Esophagus squamous epithelium (tissue), 5 donors: Measurements from ENCODE around the gene CABLES1. TPM values are rescaled to one million over a fixed set of nuclear protein-coding genes. Genes with fewer than 3 reads are reported as not detected.

Source experiments
- DNase-seq: peaks from one replicate; lab custom pipeline; 2025; lab: John Stamatoyannopoulos, UW
- H3K27ac ChIP-seq, 4 donors: fragments of 200-600 bp; sonication (generic); one replicate each; pipeline ENCODE4 v1.5.1; 2016 to 2019; ENCODE audit warnings: mild to moderate bottlenecking in 1 of 4
- H3K27me3 ChIP-seq, 4 donors: fragments of 200-600 bp; sonication (generic); 1 replicate in 3 of 4; 2 replicates in 1 of 4; pipeline versions ENCODE4 v1.5.1 to v1.6.0; 2017 to 2021; ENCODE audit warnings: antibody characterized with exemption in 1 of 4
- H3K36me3 ChIP-seq, 3 donors: fragments of 200-600 bp; sonication (generic); one replicate each; pipeline ENCODE4 v1.5.1; 2016 to 2019
- H3K4me1 ChIP-seq, 3 donors: fragments of 200-600 bp; sonication (generic); one replicate each; pipeline ENCODE4 v1.5.1; 2017 to 2019
- H3K4me3 ChIP-seq, 4 donors: fragments of 200-600 bp; sonication (generic); 1 replicate in 3 of 4; 2 replicates in 1 of 4; pipeline ENCODE4 v1.5.1; 2016 to 2019; ENCODE audit warnings: mild to moderate bottlenecking in 2 of 4, moderate library complexity in 1 of 4
- H3K9me3 ChIP-seq, 3 donors: fragments of 200-600 bp; sonication (generic); one replicate each; pipeline ENCODE4 v1.5.1; 2016 to 2019
- POLR2A ChIP-seq, 4 donors: fragments of 450-650 bp; IDR thresholded peaks; one replicate each; pipeline ENCODE4 v1.6.1; 2017; ENCODE audit warnings: antibody characterized with exemption in 4 of 4, mild to moderate bottlenecking in 4 of 4, moderate library complexity in 3 of 4
- WGBS, 2 donors: methylation state at CpG; one replicate each; pipeline ENCODE4 v1.1.5; 2018; 5-methylcytosine and 5-hydroxymethylcytosine counted together
- intact Hi-C: fragments of 100-400 bp; cut with DNase I; formaldehyde crosslinking; loops from one replicate; pipeline ENCODE4 v1.15.0; 2022
- total RNA-seq, 4 donors: library from RNA; depleted of rRNA; stranded (reverse); fragments of >200 nt; gene quantifications; one replicate each; pipeline ENCODE4 v1.1.0, GENCODE V29; 2016
- TF ChIP-seq, protein P1 (sequence below), 6 experiments: fragments of 450-650 bp in 4 of 6; fragments of 200-600 bp in 2 of 6; sonication (generic) in 2 of 6; IDR thresholded peaks; one replicate each; pipeline ENCODE4 v1.5.1; 2016 to 2019; ENCODE audit warnings: antibody characterized with exemption in 6 of 6, mild to moderate bottlenecking in 4 of 6, moderate library complexity in 4 of 6
- donor health status: DM: yes; HTN: yes; CAD: no.

Gene CABLES1
- total RNA-seq, 4 donors from 2014 or later = 4.4 to 9.9 (median 8.5) TPM

DNA sequence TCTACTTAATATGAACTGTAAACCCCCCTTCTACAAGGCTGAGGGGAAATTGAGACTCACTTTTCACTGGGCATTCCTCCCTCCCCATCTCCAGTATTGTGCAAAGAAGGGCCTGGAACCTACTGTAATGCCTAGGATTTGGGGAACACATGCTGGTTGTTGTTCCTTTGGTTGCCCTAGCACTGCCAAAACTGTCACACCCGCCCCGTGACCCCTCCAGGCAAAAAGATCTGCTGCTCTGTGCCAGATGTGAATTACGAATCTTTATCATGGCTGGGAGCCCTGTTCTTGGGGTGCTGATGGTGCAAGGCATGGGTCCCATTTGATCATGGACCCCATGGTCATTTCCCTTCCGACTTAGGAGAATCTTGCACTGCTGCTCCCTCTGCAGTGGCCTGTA lies 95.4 kb downstream of the CABLES1 start:
- TF ChIP-seq, protein P1, sequence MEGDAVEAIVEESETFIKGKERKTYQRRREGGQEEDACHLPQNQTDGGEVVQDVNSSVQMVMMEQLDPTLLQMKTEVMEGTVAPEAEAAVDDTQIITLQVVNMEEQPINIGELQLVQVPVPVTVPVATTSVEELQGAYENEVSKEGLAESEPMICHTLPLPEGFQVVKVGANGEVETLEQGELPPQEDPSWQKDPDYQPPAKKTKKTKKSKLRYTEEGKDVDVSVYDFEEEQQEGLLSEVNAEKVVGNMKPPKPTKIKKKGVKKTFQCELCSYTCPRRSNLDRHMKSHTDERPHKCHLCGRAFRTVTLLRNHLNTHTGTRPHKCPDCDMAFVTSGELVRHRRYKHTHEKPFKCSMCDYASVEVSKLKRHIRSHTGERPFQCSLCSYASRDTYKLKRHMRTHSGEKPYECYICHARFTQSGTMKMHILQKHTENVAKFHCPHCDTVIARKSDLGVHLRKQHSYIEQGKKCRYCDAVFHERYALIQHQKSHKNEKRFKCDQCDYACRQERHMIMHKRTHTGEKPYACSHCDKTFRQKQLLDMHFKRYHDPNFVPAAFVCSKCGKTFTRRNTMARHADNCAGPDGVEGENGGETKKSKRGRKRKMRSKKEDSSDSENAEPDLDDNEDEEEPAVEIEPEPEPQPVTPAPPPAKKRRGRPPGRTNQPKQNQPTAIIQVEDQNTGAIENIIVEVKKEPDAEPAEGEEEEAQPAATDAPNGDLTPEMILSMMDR (IDR thresholded peaks at IDR 0.05) = no peak
- TF ChIP-seq POLR2A (IDR thresholded peaks at IDR 0.05) = no peak
- Histone ChIP-seq H3K9me3 (no peaks in the 10 kb centered on the region), H3K4me1 (peaks cover 24 to 68% (median 49%) of the 10 kb centered on the region in 3 donors), H3K4me3 (no peak overlapping the region), H3K36me3 (peaks cover 0 to 11% (median 0%) of the 10 kb centered on the region in 3 donors), H3K27me3 (no peaks in the 10 kb centered on the region), H3K27ac (peak overlapping the region in 3 of 4 donors; percentile 68 to 83 (median 74))
- intact Hi-C loops = loop anchor here (10.0 kb wide), 2 partner anchors 96 to 124 kb away; partner anchors contain the start of gene CABLES1
- DNase-seq = no peak
- WGBS, 2 donors = 58 to 100% methylated on average over 1 to 4 of the region's 4 CpGs

DNA sequence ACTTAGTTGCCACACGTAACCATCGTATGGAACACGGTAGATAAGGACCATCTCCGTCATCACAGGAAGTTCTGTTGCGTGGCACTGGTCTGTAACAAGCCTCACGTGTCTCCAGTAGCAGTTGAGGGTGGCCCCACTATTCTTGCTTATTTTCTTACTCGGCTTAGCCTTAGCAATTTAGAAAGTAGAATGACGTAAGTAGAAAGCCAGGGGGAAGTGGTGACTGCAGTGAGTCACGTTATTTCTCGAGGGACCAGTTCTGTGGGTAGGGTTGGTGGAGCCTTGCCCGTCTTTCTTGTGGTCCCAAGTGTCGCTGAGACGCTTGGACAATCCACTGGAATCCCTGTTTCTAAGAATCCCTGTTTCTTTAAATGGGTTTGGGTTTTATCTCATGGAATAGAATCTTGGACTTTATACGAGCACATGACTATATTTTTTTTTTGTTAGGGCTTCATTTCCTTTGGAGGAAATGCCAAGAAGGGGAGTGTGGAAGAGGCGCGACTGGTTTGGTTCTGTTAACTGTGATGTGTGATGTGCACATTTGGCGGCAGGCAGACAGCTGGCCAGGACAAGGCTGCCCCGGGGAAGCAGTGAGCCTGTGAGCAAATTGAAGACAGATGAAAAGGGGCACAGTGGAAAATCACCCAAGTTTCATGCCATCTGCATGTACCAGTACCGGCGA lies 96.2 kb downstream of the CABLES1 start:
- no peaks in the 10 kb centered on the region for H3K27me3 ChIP-seq
- 25 to 37% methylated on average over 20 of the region's 20 CpGs for WGBS, 2 donors
- H3K27ac ChIP-seq = peak overlapping the region; percentile 33 to 83 (median 71)
- H3K4me3 ChIP-seq = no peak overlapping the region
- intact Hi-C loops = loop anchor here (10.0 kb wide), 2 partner anchors 97 to 123 kb away; partner anchors contain the start of gene CABLES1
- peaks cover 0 to 18% (median 0%) of the 10 kb centered on the region in 3 donors for H3K36me3 ChIP-seq
- peak; percentile 37 for DNase-seq
- no peaks in the 10 kb centered on the region for H3K9me3 ChIP-seq
- no peak for TF ChIP-seq POLR2A (IDR thresholded peaks at IDR 0.05)
- TF ChIP-seq, protein P1 (IDR thresholded peaks at IDR 0.05) = no peak
- peaks cover 23 to 60% (median 41%) of the 10 kb centered on the region in 3 donors for H3K4me1 ChIP-seq

DNA sequence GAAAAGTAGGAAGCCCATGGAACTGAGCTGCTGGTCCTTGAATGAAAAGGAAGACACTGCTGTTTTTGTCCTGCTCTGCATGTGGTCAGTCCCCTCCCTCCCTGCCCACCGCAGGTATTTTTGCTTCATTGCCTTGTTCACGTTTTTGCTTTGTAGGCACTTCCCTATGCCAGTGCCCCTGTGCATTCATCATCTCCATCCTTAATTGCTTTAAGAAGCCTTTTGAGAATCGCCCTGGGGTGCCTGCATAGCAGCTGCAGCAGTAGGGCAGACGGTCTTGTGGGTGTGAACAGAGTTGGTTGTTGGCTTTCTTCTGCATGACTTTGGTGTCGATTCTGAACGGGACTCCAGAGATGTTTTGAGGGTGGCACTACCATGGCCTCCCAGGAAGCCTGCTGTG lies 97.0 kb downstream of the CABLES1 start:
- intact Hi-C loops = loop anchor here (10.0 kb wide), 2 partner anchors 98 to 122 kb away; partner anchors contain the start of gene CABLES1
- 54 to 81% methylated on average over 3 to 4 of the region's 6 CpGs for WGBS, 2 donors
- no peak for DNase-seq
- H3K27ac ChIP-seq = peak overlapping the region in 3 of 4 donors; percentile 68 to 83 (median 74)
- no peaks in the 10 kb centered on the region for H3K27me3 ChIP-seq
- H3K9me3 ChIP-seq = no peaks in the 10 kb centered on the region
- TF ChIP-seq, protein P1 (IDR thresholded peaks at IDR 0.05) = no peak
- no peak for TF ChIP-seq POLR2A (IDR thresholded peaks at IDR 0.05)
- no peak overlapping the region for H3K4me3 ChIP-seq
- peaks cover 20 to 56% (median 43%) of the 10 kb centered on the region in 3 donors for H3K4me1 ChIP-seq
- peaks cover 0 to 18% (median 0%) of the 10 kb centered on the region in 3 donors for H3K36me3 ChIP-seq

DNA sequence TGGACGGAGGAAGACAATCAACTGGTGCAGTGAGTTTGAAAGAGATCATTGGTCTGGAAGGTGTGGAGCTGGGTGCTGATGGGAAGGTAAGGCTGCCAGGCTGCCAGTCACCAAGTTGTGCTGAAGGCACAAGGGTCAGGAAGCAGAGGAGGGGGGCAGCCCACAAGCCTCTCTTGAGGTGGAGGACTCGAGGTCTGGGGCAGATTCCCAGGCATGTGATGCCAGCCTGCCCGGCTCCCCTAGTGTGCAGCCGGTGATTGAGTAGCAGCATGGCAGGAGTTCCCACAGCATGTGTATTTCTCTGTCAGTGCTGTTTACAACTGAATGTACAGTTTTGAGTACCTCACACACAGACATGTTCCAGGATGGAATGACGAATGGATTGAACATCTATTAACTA lies 99.3 kb downstream of the CABLES1 start:
- no peaks in the 10 kb centered on the region for H3K27me3 ChIP-seq
- intact Hi-C loops = loop anchor here (10.0 kb wide), 2 partner anchors 100 to 120 kb away; partner anchors contain the start of gene CABLES1
- H3K27ac ChIP-seq = no peak overlapping the region
- peaks cover 0 to 18% (median 0%) of the 10 kb centered on the region in 3 donors for H3K36me3 ChIP-seq
- H3K4me3 ChIP-seq = no peak overlapping the region
- H3K4me1 ChIP-seq = peaks cover 17 to 51% (median 30%) of the 10 kb centered on the region in 3 donors
- TF ChIP-seq, protein P1 (IDR thresholded peaks at IDR 0.05) = no peak
- no peak for TF ChIP-seq POLR2A (IDR thresholded peaks at IDR 0.05)
- WGBS, 2 donors = 70 to 100% methylated on average over 3 of the region's 5 CpGs
- DNase-seq = no peak
- H3K9me3 ChIP-seq = no peaks in the 10 kb centered on the region

DNA sequence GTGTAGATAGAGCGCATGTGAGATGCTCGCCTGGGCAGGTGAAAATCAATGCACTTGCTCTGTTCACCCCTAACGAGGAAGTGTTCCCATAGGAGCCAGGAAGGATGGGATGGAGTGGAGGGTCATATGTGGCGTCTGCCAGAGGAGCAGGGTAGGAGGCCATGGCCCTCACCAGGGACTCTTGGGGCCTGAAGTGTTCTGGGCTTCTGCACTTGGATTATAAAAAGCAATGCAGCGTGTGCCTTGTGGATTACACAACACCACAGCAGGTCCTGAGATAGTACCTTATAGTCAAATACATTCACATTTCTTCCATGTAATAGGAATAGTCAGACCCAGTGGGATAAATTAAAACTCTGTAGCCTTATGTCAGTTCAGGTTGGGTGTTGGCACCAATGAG lies 100.1 kb downstream of the CABLES1 start:
- DNase-seq = no peak
- Histone ChIP-seq H3K27me3 (no peaks in the 10 kb centered on the region), H3K27ac (no peak overlapping the region)

More for the DNA sequence above, 100.1 kb downstream of the CABLES1 start:
- intact Hi-C loops = loop anchor here (10.0 kb wide), 2 partner anchors 101 to 119 kb away; partner anchors contain the start of gene CABLES1
- Histone ChIP-seq H3K4me3 (no peak overlapping the region), H3K4me1 (peaks cover 17 to 44% (median 28%) of the 10 kb centered on the region in 3 donors), H3K36me3 (peaks cover 0 to 18% (median 0%) of the 10 kb centered on the region in 3 donors), H3K9me3 (no peaks in the 10 kb centered on the region)
- TF ChIP-seq, protein P1 (IDR thresholded peaks at IDR 0.05) = no peak
- TF ChIP-seq POLR2A (IDR thresholded peaks at IDR 0.05) = no peak
- 82 to 86% methylated on average over 1 to 2 of the region's 5 CpGs for WGBS, 2 donors
